ENCODE results near the gene FBXW8. TPM values are rescaled to one million over a fixed set of nuclear protein-coding genes. Genes with fewer than 3 reads are reported as not detected.

Gene FBXW8
- total RNA-seq, 2 experiments from 2014 or later = 5.7 to 6.1 TPM

DNA sequence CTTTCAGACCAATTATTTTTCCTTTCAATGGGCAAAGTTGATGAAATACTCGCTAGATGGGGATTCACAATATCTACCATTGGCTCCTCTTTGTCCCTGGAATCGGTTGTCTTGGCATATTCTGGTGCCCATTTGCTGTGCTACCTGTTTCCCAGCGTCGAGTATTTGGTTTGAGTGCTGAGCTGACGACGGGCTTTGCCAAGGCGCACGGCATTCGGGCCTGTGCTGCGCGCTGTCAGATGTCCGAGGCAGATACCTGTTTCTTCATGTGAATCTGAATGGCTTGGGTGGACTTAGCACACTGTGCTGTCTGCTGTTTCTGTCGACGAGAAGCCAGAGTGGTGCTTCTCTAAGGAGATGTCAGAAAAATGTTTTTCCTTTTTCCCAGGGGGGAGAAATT is 107.5 kb downstream of the FBXW8 start:
- intact Hi-C loops (cut with DNase I, micrococcal nuclease) = no loop called here
- Mint-ChIP-seq H3K27ac (no peak overlapping the region), H3K27me3 (no peaks in the 10 kb centered on the region), H3K9me3 (ENCODE audit: low read depth) (peaks cover 15% of the 10 kb centered on the region), H3K4me3 (no peak overlapping the region), H3K36me3 (ENCODE audit: low read depth) (peaks cover 29% of the 10 kb centered on the region), H3K4me1 (no peaks in the 10 kb centered on the region)
- POLR2A ChIA-PET = no interaction called here
- CTCF ChIA-PET = interaction anchor here (0.7 kb wide), 1 partner anchor 1085 kb away, joined by 3 read pairs; no protein-coding TSS in a partner anchor
- DNase-seq (no peak), ATAC-seq (no peak)

- H3K27ac Mint-ChIP-seq = no peak overlapping the region
- ATAC-seq = no peak
- H3K27me3 Mint-ChIP-seq = no peaks in the 10 kb centered on the region
- H3K4me3 Mint-ChIP-seq = no peak overlapping the region
- intact Hi-C loops (cut with DNase I, micrococcal nuclease) = no loop called here
- H3K9me3 Mint-ChIP-seq (ENCODE audit: low read depth) = peaks cover 15% of the 10 kb centered on the region
- H3K36me3 Mint-ChIP-seq (ENCODE audit: low read depth) = peaks cover 27% of the 10 kb centered on the region
- no peak for DNase-seq
- H3K4me1 Mint-ChIP-seq = no peaks in the 10 kb centered on the region
- ChIA-PET CTCF (interaction anchor here (0.7 kb wide), 1 partner anchor 1085 kb away, joined by 3 read pairs; no protein-coding TSS in a partner anchor), POLR2A (no interaction called here)
Measured at GRCh38 chr12:117018685-117019084, 107.9 kb downstream of the FBXW8 start.

DNA sequence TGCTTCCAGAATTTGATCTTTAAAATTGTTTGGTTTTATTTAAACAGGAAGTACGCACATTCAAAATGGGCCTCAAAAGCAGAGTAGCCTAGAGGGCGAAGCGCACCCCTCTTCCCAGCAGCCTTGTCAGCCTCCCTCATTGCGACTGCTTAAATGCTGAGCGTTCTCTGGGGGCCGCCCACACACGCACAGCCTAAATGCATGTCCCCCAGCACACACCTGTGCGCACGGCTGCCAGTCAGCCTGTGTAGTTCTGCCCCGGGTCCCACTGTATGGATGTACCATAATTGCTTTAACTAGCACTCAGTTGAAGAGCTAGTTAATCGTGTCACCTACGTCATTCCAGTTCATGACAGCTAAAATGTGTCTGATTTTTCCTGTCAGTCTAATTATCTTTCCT is 109.1 kb downstream of the FBXW8 start:
- ChIA-PET POLR2A (no interaction called here), CTCF (interaction anchor here (0.6 to 0.8 kb wide), 2 partner anchors 45 to 98 kb away, joined by 3 read pairs; no protein-coding TSS in a partner anchor)
- ATAC-seq (no peak), DNase-seq (no peak)
- Mint-ChIP-seq H3K9me3 (ENCODE audit: low read depth) (peaks cover 4% of the 10 kb centered on the region), H3K4me3 (no peak overlapping the region), H3K27me3 (no peaks in the 10 kb centered on the region), H3K27ac (no peak overlapping the region), H3K36me3 (ENCODE audit: low read depth) (peaks cover 15% of the 10 kb centered on the region), H3K4me1 (no peaks in the 10 kb centered on the region)
- intact Hi-C loops (cut with DNase I, micrococcal nuclease) = no loop called here

- no peaks in the 10 kb centered on the region for H3K27me3 Mint-ChIP-seq
- peaks cover 2% of the 10 kb centered on the region for H3K4me1 Mint-ChIP-seq
- intact Hi-C loops (cut with DNase I, micrococcal nuclease) = no loop called here
- peaks cover 14% of the 10 kb centered on the region for H3K36me3 Mint-ChIP-seq (ENCODE audit: low read depth)
- ChIA-PET CTCF (interaction anchor here (0.5 to 8.3 kb wide), 4 partner anchors 99 to 317 kb away, joined by 3 to 64 read pairs (median 3); no protein-coding TSS in a partner anchor), POLR2A (no interaction called here)
- H3K4me3 Mint-ChIP-seq = no peak overlapping the region
- H3K9me3 Mint-ChIP-seq (ENCODE audit: low read depth) = peaks cover 2% of the 10 kb centered on the region
- peak overlapping the region; percentile 17 for H3K27ac Mint-ChIP-seq
- no peak for ATAC-seq
- DNase-seq = no peak
Measured at GRCh38 chr12:117020536-117021220, 109.9 kb downstream of the FBXW8 start.

GRCh38 chr12:117022465-117022864 is 111.7 kb downstream of the FBXW8 start:
- Mint-ChIP-seq H3K4me3 (no peak overlapping the region), H3K4me1 (peaks cover 4% of the 10 kb centered on the region), H3K36me3 (ENCODE audit: low read depth) (peaks cover 9% of the 10 kb centered on the region), H3K9me3 (ENCODE audit: low read depth) (no peaks in the 10 kb centered on the region), H3K27me3 (no peaks in the 10 kb centered on the region), H3K27ac (no peak overlapping the region)
- ChIA-PET POLR2A (no interaction called here), CTCF (interaction anchor here (0.9 to 8.3 kb wide), 2 partner anchors 31 to 97 kb away, joined by 3 to 64 read pairs; no protein-coding TSS in a partner anchor)
- DNase-seq = no peak
- intact Hi-C loops (cut with DNase I, micrococcal nuclease) = no loop called here
- no peak for ATAC-seq

GRCh38 chr12:117023998-117024960 is 113.5 kb downstream of the FBXW8 start:
- H3K36me3 Mint-ChIP-seq (ENCODE audit: low read depth) = peaks cover 11% of the 10 kb centered on the region
- ATAC-seq = no peak
- peaks cover 4% of the 10 kb centered on the region for H3K4me1 Mint-ChIP-seq
- ChIA-PET POLR2A (no interaction called here), CTCF (interaction anchor here (0.7 to 8.3 kb wide), 4 partner anchors 8 to 95 kb away, joined by 3 to 64 read pairs (median 6); partner anchors contain the start of gene TESC)
- no peak overlapping the region for H3K27ac Mint-ChIP-seq
- intact Hi-C loops (cut with DNase I, micrococcal nuclease) = no loop called here
- no peaks in the 10 kb centered on the region for H3K27me3 Mint-ChIP-seq
- H3K9me3 Mint-ChIP-seq (ENCODE audit: low read depth) = no peaks in the 10 kb centered on the region
- no peak for DNase-seq
- no peak overlapping the region for H3K4me3 Mint-ChIP-seq

GRCh38 chr12:117024961-117025480 is 114.3 kb downstream of the FBXW8 start:
- Mint-ChIP-seq H3K4me3 (no peak overlapping the region), H3K9me3 (ENCODE audit: low read depth) (no peaks in the 10 kb centered on the region), H3K27ac (no peak overlapping the region), H3K4me1 (peaks cover 4% of the 10 kb centered on the region), H3K36me3 (ENCODE audit: low read depth) (peaks cover 11% of the 10 kb centered on the region), H3K27me3 (no peaks in the 10 kb centered on the region)
- CTCF ChIA-PET = interaction anchor here (1.0 to 8.3 kb wide), 4 partner anchors 13 to 94 kb away, joined by 3 to 64 read pairs (median 6); partner anchors contain the start of gene TESC
- POLR2A ChIA-PET = no interaction called here
- intact Hi-C loops (cut with DNase I, micrococcal nuclease) = loop anchor here (1.0 to 5.0 kb wide), 3 partner anchors 94 to 323 kb away; no protein-coding TSS in a partner anchor
- no peak for DNase-seq
- ATAC-seq = no peak

DNA sequence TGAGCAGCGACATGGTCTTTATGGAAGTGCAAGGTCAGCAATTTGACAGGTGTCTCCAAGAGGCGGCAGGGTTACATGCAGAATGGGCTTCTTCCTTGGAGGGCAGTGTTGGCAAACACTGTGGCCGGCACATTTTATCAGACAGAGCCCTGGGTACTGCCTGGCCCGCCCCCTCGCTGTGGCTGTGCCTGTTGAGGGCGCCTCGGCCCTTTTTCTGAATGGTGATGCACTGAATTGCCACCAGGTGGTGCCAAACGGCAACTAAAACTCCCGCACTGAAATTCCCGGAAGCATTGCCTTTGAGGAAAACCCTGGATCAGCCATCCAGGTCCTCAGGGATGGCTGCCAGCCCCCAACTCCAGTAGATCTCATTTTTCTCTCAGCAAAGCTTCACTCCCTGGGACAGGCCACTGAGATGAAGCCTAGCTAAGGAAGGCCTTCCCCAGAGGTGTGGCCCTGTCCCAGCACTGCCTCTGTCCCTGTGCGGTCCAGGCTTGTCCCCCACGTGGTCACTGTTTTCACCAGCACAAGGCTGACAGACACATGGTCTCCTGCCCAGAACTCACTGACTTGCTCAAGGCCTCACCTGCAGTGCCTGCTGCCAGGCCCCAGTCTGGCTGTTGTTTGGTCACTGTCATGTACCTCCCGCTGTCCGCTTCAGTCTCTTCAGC is 114.9 kb downstream of the FBXW8 start:
- H3K27me3 Mint-ChIP-seq = no peaks in the 10 kb centered on the region
- CTCF ChIA-PET = interaction anchor here (0.6 to 8.3 kb wide), 8 partner anchors 24 to 526 kb away, joined by 3 to 64 read pairs (median 3); no protein-coding TSS in a partner anchor
- DNase-seq (peak; percentile 72), ATAC-seq (peak; percentile 86)
- H3K4me3 Mint-ChIP-seq = no peak overlapping the region
- H3K36me3 Mint-ChIP-seq (ENCODE audit: low read depth) = peaks cover 11% of the 10 kb centered on the region
- no peaks in the 10 kb centered on the region for H3K9me3 Mint-ChIP-seq (ENCODE audit: low read depth)
- intact Hi-C loops (cut with DNase I, micrococcal nuclease) = loop anchor here (1.0 to 5.0 kb wide), 3 partner anchors 94 to 323 kb away; no protein-coding TSS in a partner anchor
- POLR2A ChIA-PET = no interaction called here
- H3K27ac Mint-ChIP-seq = peak overlapping the region; percentile 61
- peaks cover 4% of the 10 kb centered on the region for H3K4me1 Mint-ChIP-seq

GRCh38 chr12:117026343-117026742 is 115.6 kb downstream of the FBXW8 start:
- Mint-ChIP-seq H3K4me3 (no peak overlapping the region), H3K36me3 (ENCODE audit: low read depth) (peaks cover 11% of the 10 kb centered on the region), H3K9me3 (ENCODE audit: low read depth) (no peaks in the 10 kb centered on the region), H3K27me3 (no peaks in the 10 kb centered on the region), H3K27ac (no peak overlapping the region), H3K4me1 (peaks cover 4% of the 10 kb centered on the region)
- ChIA-PET POLR2A (no interaction called here), CTCF (interaction anchor here (0.5 to 8.3 kb wide), 9 partner anchors 9 to 195 kb away, joined by 3 to 64 read pairs (median 3); no protein-coding TSS in a partner anchor)
- intact Hi-C loops (cut with DNase I, micrococcal nuclease) = loop anchor here in 1 of 2 experiments (5.0 kb wide), 1 partner anchor 324 kb away; no protein-coding TSS in a partner anchor
- no peak for DNase-seq
- no peak for ATAC-seq

- CTCF ChIA-PET = interaction anchor here (0.5 to 8.3 kb wide), 5 partner anchors 9 to 123 kb away, joined by 3 to 64 read pairs (median 3); no protein-coding TSS in a partner anchor
- intact Hi-C loops (cut with DNase I, micrococcal nuclease) = loop anchor here in 1 of 2 experiments (5.0 kb wide), 1 partner anchor 325 kb away; no protein-coding TSS in a partner anchor
Measured at GRCh38 chr12:117026921-117027250, 116.1 kb downstream of the FBXW8 start.

More at GRCh38 chr12:117026921-117027250, 116.1 kb downstream of the FBXW8 start:
- ATAC-seq (no peak), DNase-seq (no peak)
- Mint-ChIP-seq H3K9me3 (ENCODE audit: low read depth) (no peaks in the 10 kb centered on the region), H3K36me3 (ENCODE audit: low read depth) (peaks cover 11% of the 10 kb centered on the region), H3K4me3 (no peak overlapping the region), H3K27ac (no peak overlapping the region), H3K4me1 (peaks cover 4% of the 10 kb centered on the region), H3K27me3 (no peaks in the 10 kb centered on the region)
- POLR2A ChIA-PET = no interaction called here
